GM21526 (cell line): Measurements from ENCODE around the gene TOR2A.
"Not testable (repeated sequence)": the region's sequence is repeated elsewhere in the genome, so short reads cannot be mapped to it uniquely, and the experiment has no call there.

Source experiments
- ATAC-seq: cut with Tn5 transposase; IDR thresholded peaks from one replicate; pipeline ENCODE4 v1.9.1; 2021; ENCODE audit warnings: moderate library complexity; ENCODE audit not compliant: unreplicated experiment, low FRiP score

TOR2A gene

GRCh38 chr9:127769101-127769500 is 34.0 kb upstream of the TOR2A start:
- ATAC-seq, result no peak

- ATAC-seq, result no peak
Observed at GRCh38 chr9:127768698-127769097, 33.6 kb upstream of the TOR2A start.

- ATAC-seq, result no peak
Observed at GRCh38 chr9:127767909-127768331, 32.8 kb upstream of the TOR2A start.

- no peak for ATAC-seq
Observed at GRCh38 chr9:127767410-127767809, 32.3 kb upstream of the TOR2A start.

- no peak for ATAC-seq
Observed at GRCh38 chr9:127765418-127765817, 30.3 kb upstream of the TOR2A start.

GRCh38 chr9:127763918-127764384 is 28.9 kb upstream of the TOR2A start:
- no peak for ATAC-seq

GRCh38 chr9:127762111-127762676 is 27.1 kb upstream of the TOR2A start:
- ATAC-seq, result no peak

- ATAC-seq, result no peak
Observed at GRCh38 chr9:127761491-127761956, 26.4 kb upstream of the TOR2A start.

GRCh38 chr9:127761061-127761460 is 26.0 kb upstream of the TOR2A start:
- no peak for ATAC-seq

GRCh38 chr9:127758843-127759242 is 23.7 kb upstream of the TOR2A start:
- ATAC-seq, result no peak

- ATAC-seq, result not testable (repeated sequence)
Observed at GRCh38 chr9:127756776-127757175, 21.7 kb upstream of the TOR2A start.

GRCh38 chr9:127756233-127756632 is 21.1 kb upstream of the TOR2A start:
- ATAC-seq, result no peak

- ATAC-seq, result no peak
Observed at GRCh38 chr9:127755061-127756060, 20.3 kb upstream of the TOR2A start.

GRCh38 chr9:127754099-127755060 is 19.3 kb upstream of the TOR2A start:
- no peak for ATAC-seq

GRCh38 chr9:127753622-127754021 is 18.5 kb upstream of the TOR2A start:
- ATAC-seq, result no peak

- no peak for ATAC-seq
Observed at GRCh38 chr9:127753148-127753547, 18.1 kb upstream of the TOR2A start.

GRCh38 chr9:127751269-127752054 is 16.4 kb upstream of the TOR2A start:
- ATAC-seq, result no peak

- ATAC-seq, result no peak
Observed at GRCh38 chr9:127749090-127749787, 14.1 kb upstream of the TOR2A start.

- no peak for ATAC-seq
Observed at GRCh38 chr9:127746959-127747569, 12.0 kb upstream of the TOR2A start.
